Measurements from ENCODE around the gene LTF. TPM values are rescaled to one million over a fixed set of nuclear protein-coding genes. Genes with fewer than 3 reads are reported as not detected.

LTF gene
- total and polyA plus RNA-seq, 2 of the 13 experiments (the other 11 are each of a cell fraction or from before 2014, with no cell fraction given), result not detected

DNA sequence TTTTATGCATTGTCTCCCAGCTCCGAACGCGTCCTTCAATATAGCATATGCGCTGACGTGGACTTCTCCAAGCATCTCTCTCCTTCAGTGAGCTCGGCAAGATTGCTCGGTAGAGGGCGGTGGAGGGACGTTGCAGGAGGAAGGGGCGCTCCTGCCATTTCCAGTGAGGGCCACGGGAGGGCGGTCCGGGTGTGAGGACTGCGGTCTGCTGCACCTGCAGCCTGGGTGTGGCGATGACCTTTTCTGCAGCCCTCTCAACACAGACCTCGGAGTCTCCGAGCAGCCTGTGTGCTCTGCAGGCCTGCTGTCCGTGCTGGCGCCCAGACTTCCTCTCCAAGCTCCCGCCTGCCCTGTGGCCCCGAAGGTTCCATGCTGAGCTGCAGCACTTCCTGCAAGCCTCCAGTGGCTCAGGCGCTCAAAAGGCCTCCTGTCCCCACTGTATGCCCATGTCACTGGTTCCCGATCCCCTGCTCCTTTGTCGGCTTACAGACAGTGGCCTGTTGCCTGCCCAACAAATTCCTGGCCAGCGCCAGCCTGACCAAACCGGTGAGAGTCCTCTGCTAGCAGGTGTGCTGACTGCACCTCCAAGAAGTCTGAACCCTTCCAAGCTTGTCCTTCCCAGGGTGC is 24.1 kb upstream of the LTF start (continued):
- TF ChIP-seq, protein P1, sequence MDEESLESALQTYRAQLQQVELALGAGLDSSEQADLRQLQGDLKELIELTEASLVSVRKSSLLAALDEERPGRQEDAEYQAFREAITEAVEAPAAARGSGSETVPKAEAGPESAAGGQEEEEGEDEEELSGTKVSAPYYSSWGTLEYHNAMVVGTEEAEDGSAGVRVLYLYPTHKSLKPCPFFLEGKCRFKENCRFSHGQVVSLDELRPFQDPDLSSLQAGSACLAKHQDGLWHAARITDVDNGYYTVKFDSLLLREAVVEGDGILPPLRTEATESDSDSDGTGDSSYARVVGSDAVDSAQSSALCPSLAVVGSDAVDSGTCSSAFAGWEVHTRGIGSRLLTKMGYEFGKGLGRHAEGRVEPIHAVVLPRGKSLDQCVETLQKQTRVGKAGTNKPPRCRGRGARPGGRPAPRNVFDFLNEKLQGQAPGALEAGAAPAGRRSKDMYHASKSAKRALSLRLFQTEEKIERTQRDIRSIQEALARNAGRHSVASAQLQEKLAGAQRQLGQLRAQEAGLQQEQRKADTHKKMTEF (CRISPR knock-in tag; IDR thresholded peaks at IDR 0.05), result peak; percentile 37; the same call in 1 of the 2 replicates
- TF ChIP-seq ZFP36L2 (CRISPR knock-in tag; IDR thresholded peaks at IDR 0.05) (no peak), ZNF501 (CRISPR knock-in tag; IDR thresholded peaks at IDR 0.05) (no peak), KLF16 (CRISPR knock-in tag; IDR thresholded peaks at IDR 0.05) (peak in 1 of 2 experiments; percentile 54; a peak in 1 of 4 replicates), KDM2A (CRISPR knock-in tag; IDR thresholded peaks at IDR 0.05; ENCODE audit: borderline replicate concordance, low read depth) (peak; percentile 86), SRSF1 (optimal IDR thresholded peaks at IDR 0.05; ENCODE audit: low read depth, low read length) (no peak), PTBP1 (IDR thresholded peaks at IDR 0.05; ENCODE audit: low read depth, low read length, poor library complexity, severe bottlenecking) (no peak), DR1 (CRISPR knock-in tag; IDR thresholded peaks at IDR 0.05) (no peak), FOXA3 (CRISPR knock-in tag; IDR thresholded peaks at IDR 0.05) (peak; percentile 54), SIN3A (IDR thresholded peaks at IDR 0.05; ENCODE audit: borderline replicate concordance, low read depth, low read length) (no peak), SMC3 (IDR thresholded peaks at IDR 0.05; ENCODE audit: low read length) (peak; percentile 94), KMT2B (CRISPR knock-in tag; IDR thresholded peaks at IDR 0.05) (no peak), CHD4 (IDR thresholded peaks at IDR 0.05; ENCODE audit: borderline replicate concordance, low read length) (no peak), GPN1 (CRISPR knock-in tag; IDR thresholded peaks at IDR 0.05; ENCODE audit: borderline replicate concordance) (no peak), ATF7-NPFF (CRISPR knock-in tag; IDR thresholded peaks at IDR 0.05; ENCODE audit: low read depth) (no peak), ZSCAN29 (CRISPR knock-in tag; conservative IDR thresholded peaks at IDR 0.05) (no peak), EHMT2 (IDR thresholded peaks at IDR 0.05; ENCODE audit: borderline replicate concordance, low read depth, low read length) (no peak), ZKSCAN5 (CRISPR knock-in tag; IDR thresholded peaks at IDR 0.05) (no peak)
- TF ChIP-seq, protein P2, sequence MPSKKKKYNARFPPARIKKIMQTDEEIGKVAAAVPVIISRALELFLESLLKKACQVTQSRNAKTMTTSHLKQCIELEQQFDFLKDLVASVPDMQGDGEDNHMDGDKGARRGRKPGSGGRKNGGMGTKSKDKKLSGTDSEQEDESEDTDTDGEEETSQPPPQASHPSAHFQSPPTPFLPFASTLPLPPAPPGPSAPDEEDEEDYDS (CRISPR knock-in tag; IDR thresholded peaks at IDR 0.05), result no peak
- TF ChIP-seq, protein P3, sequence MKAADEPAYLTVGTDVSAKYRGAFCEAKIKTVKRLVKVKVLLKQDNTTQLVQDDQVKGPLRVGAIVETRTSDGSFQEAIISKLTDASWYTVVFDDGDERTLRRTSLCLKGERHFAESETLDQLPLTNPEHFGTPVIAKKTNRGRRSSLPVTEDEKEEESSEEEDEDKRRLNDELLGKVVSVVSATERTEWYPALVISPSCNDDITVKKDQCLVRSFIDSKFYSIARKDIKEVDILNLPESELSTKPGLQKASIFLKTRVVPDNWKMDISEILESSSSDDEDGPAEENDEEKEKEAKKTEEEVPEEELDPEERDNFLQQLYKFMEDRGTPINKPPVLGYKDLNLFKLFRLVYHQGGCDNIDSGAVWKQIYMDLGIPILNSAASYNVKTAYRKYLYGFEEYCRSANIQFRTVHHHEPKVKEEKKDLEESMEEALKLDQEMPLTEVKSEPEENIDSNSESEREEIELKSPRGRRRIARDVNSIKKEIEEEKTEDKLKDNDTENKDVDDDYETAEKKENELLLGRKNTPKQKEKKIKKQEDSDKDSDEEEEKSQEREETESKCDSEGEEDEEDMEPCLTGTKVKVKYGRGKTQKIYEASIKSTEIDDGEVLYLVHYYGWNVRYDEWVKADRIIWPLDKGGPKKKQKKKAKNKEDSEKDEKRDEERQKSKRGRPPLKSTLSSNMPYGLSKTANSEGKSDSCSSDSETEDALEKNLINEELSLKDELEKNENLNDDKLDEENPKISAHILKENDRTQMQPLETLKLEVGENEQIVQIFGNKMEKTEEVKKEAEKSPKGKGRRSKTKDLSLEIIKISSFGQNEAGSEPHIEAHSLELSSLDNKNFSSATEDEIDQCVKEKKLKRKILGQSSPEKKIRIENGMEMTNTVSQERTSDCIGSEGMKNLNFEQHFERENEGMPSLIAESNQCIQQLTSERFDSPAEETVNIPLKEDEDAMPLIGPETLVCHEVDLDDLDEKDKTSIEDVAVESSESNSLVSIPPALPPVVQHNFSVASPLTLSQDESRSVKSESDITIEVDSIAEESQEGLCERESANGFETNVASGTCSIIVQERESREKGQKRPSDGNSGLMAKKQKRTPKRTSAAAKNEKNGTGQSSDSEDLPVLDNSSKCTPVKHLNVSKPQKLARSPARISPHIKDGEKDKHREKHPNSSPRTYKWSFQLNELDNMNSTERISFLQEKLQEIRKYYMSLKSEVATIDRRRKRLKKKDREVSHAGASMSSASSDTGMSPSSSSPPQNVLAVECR (CRISPR knock-in tag; IDR thresholded peaks at IDR 0.05; ENCODE audit: borderline replicate concordance), result peak; percentile 23; the same call in 1 of the 2 replicates
- TF ChIP-seq, protein P4, sequence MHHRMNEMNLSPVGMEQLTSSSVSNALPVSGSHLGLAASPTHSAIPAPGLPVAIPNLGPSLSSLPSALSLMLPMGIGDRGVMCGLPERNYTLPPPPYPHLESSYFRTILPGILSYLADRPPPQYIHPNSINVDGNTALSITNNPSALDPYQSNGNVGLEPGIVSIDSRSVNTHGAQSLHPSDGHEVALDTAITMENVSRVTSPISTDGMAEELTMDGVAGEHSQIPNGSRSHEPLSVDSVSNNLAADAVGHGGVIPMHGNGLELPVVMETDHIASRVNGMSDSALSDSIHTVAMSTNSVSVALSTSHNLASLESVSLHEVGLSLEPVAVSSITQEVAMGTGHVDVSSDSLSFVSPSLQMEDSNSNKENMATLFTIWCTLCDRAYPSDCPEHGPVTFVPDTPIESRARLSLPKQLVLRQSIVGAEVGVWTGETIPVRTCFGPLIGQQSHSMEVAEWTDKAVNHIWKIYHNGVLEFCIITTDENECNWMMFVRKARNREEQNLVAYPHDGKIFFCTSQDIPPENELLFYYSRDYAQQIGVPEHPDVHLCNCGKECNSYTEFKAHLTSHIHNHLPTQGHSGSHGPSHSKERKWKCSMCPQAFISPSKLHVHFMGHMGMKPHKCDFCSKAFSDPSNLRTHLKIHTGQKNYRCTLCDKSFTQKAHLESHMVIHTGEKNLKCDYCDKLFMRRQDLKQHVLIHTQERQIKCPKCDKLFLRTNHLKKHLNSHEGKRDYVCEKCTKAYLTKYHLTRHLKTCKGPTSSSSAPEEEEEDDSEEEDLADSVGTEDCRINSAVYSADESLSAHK (CRISPR knock-in tag; IDR thresholded peaks at IDR 0.05; ENCODE audit: borderline replicate concordance), result no peak
- TF ChIP-seq, protein P5, sequence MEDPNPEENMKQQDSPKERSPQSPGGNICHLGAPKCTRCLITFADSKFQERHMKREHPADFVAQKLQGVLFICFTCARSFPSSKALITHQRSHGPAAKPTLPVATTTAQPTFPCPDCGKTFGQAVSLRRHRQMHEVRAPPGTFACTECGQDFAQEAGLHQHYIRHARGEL (CRISPR knock-in tag; IDR thresholded peaks at IDR 0.05), result no peak

Measured in HepG2 (cell line).